CD4-positive, alpha-beta T cell treated with Interleukin-2 at 100 ng/mL for 4 hours (primary cell): ENCODE data around the gene PSMD6.

Experiments
- DNase-seq: peaks from one replicate; pipeline ENCODE4 v3.0.0-alpha.2; 2020; ENCODE audit warnings: low spot score

The PSMD6 gene

DNA sequence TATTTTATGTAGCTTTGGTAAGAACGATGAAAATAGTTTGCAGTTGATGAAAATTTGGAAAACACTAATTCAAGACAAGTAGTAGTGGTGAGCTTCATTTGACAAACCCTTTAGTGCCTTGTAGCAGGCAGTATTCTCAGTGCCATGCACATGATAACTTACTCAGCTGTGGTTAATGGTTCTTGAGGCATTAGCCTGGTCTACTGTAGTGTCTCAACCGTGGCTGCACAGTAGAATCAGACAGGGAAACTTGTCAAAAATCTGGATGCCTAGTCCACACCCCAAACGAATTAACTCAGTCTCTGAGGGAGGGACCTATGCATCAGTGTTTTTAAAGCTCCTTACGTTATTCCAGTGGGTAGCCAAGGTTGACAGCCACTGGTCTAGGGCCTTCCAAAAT is 45.4 kb downstream of the PSMD6 start:
- DNase-seq: peak; percentile 32

DNA sequence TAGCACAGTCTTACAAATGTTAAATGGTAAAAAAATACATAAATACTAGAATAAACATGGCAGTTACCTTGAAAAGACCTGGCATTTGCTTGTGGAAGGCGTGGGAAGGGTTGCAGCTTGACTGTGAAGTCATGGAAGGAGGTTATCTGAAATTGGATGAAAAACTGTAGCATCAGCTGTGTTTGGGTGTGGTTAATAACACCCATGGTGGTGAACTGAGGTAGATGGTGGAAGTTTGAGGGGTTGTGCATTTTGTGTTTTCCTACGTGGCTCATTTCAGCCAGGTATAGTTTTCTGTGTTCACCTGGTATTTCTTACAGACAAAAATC is 46.5 kb downstream of the PSMD6 start:
- no peak for DNase-seq

DNA sequence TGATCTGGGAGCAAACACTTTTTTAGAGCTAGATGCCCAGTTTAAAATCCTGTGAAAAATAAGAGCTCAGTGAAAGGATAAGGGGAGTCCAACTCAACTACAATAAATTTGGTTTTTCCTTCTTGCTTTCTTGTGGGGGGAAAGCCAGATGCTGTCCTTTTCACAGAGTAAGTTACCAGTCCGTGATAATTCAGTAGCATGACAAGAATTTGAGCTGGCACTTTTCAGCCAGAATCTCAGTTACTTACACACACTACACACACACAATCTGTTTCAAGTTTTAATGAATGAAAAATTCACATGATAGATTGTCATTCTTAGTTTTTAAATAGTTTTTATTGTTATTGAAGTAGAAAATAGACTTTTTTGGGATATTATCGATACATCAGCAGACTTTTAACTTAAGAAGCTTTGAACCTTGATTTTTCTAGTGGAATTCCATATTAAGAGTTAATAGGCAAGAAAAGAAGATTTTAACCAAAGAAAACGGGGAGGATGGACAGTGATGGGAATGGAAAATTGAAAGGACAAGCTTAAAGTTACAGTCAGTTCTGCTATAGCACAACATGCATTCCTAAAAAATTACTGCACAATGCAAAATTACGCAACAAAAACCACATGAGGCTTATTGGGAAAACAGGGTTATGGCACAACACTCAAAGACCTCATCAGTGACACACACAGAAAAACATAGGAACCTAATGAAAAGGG is 47.0 kb downstream of the PSMD6 start:
- DNase-seq: no peak

DNA sequence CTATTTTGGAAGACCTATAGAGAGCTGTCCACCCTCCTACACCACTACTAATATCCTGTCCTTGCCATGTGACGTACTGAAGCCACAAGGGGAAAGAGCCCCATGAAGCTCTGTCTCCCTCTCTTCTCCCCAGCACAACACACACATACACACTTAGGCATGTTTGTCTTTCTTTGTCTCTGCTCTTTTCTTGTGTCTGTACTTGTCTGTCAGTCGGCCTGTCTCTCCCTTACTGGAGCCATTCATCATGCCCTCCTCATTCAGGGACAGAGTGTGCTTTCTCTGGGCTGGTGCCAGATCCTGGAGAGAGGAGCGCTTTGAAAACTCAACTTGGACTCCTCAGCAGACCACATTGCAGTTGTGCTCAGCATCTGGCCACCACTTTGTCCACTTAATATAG is 47.6 kb downstream of the PSMD6 start:
- DNase-seq: no peak

DNA sequence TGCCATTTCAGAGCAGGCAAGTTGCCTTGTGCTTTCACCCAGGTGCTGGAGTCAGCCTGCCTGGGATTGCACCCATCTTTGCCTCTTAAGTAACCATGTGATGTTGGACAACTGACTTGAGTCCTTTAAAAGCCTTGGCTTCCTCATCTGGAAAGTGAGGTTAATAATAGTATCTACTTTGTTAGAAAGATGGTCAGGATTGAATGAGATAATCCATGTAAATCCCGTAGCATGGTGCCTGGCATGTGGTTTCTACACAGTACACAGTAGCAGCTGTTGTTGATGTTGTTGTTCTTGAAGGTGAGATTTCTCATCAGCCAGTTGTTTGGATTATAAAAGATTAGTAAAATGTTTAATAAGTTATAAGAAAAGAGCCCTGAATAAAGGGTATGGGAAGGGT is 48.8 kb downstream of the PSMD6 start:
- no peak for DNase-seq

DNA sequence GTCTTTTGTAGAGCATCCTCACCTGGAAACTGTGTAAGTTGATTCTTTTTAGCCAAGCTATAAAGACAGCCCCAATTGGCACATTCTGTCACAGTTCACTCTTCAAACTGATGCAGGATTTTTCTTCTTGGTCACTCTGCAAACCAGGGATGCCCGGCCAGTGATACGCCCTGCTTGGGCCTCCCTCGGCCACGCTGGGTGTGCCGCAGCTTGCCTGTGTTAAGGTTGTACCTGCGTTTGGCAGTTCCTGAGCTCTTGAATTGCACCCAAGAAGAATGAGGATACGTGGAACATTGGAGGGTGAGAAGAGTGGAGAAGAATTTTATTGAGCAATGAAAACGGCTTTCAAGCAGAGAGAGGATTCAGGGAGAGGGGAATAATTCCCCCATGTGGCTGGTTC is 49.9 kb downstream of the PSMD6 start:
- DNase-seq: no peak

DNA sequence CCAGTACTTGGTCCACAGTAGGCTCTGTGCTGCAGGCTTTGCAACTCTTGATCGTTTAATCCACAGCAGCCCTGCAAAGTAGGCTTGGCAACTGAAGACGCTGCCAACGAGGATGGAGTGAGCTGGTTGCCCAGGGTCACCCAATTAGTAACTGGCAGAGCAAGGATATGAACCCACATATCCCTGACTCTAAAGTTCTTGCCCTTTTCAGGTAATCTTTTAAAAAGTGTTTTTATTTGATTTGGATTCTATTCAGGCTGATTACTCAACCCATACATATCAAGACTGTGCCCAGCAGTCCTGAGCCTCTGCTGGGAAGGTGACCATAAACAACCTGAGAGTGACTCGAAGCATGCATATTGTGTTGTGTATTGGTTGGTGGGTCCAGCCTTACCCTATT is 50.3 kb downstream of the PSMD6 start:
- no peak for DNase-seq

DNA sequence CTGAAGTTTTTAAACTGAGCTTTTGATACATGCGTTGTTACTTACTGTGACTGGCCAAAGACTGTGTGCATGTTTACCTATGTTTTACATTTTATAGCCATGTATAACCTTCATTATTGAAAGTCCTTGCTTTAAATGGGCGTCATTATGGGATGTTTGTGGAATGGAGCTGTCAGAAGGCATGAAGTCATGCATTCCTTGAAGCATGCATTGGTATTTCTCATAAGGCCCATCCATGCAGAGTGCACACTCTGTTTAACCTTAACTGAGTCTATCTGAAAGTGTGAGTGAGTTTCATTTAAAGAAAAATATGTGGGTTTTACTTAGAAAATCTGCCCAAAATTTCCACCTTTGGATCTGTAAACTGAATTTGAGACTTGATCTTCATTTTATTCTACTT is 51.1 kb downstream of the PSMD6 start:
- no peak for DNase-seq

DNA sequence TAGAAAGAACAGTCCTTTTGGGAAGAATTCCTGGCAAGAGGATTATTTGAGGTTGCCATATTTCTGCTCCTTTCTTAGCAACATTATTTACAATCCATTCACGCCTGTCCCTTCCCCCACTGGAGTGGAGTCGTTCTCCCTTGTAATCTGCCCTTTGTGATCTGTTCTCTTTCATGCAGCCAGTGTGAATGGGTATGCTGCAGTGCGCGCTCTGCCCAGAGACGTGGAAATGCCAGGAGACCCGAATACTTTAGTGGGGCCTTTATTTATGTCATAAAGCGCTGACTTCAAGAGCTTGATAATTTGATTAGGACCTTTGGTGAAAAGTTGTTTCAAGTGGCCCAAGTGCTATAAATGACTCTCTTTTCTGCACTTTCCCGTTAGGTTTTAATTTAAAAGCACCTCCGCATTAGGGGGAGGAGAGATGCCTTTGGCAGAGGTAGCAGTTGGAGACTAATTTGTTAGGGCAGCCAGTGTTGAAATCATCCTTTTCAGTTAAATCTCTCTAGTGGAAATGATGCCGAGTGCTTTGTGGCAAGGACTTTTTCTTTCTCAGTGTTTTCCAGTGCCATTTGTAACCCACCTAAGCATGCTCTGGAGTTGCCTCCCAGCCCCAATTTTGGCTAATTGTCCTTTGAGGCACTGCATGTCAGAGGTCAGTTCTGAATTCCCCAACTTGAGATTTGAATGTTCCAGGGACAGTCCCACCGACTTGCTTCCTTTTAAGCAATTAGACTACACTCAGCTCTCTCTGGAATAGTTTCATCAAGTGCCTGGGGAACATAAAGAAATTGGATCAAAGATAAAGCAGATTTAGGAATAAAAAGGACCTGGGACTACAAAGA is 52.4 kb downstream of the PSMD6 start:
- DNase-seq: no peak

DNA sequence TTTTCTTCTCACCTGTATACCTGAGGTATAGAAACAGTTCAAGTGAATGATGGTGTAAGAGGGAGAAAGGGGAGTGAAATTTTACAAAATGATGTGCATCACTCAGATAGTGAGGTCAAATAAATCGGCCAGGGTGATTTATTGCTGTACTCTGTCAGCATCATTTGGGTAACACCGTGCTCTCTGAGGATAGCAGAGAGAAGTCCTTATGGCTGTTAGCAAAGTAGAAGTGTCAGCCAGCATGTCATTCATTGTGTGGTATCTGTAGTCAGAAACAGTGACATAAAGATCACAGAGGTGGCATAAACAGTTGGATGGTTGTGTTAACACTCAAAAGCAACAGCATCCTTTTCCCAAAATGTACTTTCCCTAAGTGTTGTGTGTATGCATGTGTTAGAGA is 53.4 kb downstream of the PSMD6 start:
- DNase-seq: no peak

DNA sequence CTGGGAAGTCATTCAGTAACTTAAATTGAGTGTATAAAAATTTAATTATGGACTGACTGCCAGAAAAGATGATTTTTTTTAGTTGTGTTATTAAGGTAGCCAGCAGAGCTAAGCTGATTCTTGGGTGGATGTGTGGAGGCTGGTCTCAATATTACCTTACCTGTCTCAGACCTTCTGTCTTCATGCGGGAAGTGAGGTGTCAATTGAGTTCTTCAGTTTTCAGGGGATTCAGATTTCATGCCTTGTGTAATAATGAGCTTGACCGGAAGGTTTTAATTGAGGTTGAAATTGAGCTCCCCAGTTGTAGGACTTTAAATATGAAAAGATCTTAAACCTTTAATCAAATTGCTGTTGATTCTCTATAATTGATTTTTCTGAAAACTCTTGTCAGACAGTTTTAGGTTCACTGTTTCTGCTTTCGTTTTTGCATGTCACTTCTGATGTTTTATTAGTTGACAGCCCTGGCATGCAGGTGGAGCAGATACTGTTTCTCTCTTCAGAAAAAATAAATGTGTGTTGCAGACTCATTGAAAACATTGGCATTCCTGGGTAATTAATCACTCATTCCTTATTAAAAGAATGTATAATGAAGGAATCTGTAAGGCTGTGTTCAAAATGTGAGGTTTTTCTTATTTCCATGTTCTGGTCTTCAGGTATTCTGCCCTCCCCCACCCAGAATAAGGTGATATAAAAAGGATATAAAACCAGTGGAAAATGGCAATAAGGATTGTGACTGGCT is 54.5 kb downstream of the PSMD6 start:
- no peak for DNase-seq

DNA sequence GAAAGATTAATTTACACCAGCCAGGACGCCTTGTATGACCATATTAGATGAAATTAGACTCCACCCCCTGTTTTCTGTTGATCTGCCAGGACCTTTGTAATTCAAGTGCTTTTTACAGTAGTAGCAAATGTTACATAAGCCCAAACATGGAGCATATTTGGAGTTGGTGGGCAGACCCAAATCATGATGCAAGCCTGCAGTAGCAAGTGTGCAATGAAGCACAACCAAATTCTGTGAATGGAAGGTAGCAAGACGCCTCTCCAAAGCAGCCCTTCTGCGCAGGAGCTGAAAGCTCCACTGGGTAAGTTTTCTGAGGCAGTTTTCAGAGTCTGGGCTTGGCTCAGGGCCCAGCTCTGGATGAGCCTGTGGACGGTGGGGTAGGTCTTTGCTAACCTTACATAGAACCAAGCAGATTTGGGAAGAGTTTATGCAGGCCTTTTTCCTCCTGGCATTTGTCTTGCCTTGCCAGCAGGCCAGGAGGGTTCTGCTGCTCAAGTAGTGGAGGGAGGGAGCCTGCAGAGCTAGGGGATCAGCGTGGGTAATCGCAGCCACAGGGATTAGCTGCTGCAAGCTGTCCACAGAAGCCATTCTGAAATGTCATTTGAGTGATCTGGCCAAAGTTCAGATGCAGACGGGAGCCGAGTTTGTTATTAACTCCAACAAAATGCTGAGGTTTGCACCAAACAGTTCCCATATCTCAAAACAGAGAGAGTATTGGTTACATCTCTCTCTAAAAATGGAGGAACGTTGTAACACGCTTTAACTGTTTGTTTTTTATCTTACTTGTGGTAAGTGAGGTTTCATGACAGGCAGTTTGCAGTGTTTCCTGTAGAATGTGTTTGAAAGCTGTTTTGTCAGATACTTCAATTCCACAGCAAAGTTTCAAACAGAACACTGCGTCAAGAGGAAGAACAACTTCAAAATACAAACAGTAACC is 55.4 kb downstream of the PSMD6 start:
- peak; percentile 72 for DNase-seq

DNA sequence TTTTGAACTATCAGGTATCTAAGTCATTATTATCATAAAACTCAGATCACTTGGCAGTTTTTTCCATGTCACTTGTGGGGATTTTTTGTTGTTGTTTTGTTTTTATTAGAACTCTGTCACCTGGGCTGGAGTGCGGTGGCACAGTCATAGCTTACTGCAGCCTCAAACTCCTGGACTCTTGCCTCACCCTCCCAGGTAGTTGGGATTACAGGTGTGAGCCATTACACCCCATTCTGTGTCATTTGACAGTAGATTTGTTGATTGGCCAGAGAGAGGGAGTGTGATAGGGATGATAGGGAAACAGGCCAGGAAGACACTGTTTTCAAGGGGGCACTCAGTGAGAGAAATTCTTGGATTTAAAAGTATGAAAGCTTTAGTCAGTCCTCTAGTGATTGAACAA is 56.4 kb downstream of the PSMD6 start:
- DNase-seq: no peak

DNA sequence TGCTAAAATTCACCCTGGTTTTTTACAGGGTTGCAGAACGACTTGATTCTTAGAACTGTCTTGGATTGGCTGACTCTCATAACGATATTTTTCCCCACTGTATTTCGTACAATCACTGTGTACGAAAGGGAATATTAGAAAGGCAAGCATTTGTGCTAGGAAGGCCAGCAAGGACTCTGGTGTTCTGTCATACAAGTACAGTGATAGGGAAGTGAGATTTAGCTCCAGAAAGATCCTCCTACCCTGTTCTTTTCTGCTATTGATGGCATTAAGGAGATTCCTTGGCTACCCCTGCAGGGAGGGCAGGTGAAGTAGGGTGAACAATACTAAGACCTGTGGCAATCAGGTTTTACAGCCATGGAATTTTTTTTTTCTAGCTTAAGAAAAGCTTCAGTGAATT is 57.3 kb downstream of the PSMD6 start:
- no peak for DNase-seq

DNA sequence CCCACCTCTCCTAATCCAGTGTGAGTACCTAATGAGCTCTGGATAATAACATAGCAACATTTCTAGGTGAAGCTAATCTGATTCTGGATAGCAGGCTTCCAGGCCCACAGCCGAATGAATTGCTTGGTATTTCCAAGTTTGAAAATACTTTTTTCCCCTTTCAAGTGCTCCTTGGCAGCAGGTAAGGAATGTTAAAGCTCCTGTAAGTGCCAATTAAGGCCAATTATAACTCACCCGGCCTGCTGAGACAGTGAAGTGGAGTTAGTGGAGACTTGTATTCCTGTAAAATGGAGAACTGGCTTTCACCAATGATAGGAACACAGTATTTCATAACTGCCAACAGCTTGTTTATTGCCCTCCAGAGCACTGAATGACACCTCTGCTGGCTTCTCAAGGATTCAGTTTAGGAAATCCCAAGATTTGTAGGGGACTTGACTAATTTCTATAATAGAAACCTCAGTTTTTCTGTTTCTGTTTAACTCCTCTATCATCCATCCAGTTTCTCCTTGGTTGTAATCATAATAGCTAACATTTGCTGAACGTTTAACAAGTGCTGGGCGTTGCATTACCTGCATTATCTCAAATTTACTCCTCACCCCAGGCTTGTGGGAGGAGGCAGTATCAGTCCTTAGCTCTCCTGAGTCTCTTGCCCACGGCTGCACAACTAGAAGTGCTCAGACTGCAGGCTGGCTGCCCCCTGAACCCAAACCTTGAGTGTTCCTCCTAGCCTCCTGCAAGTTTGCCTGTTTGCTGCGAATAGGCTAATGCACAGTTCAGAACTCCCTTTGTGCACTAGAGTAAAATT is 58.4 kb downstream of the PSMD6 start:
- DNase-seq: no peak

DNA sequence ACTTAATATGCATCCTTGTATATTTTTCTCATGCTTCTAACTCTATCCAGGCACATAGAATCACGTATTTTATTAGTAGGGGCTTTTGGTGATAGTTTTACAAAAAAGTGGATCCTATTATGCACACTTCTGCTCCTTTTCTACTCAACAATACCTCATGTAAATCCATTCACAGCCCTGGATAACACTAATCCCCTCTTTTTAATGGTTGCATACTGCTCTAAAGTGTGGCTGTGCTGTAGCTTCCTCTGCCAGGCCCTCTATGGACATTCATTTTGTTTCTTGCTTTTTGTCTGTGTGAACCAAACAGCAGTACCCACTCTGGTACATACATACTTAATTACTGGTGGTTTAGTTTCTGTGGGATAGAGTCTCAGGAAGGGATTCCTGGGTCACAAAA is 59.8 kb downstream of the PSMD6 start:
- no peak for DNase-seq

DNA sequence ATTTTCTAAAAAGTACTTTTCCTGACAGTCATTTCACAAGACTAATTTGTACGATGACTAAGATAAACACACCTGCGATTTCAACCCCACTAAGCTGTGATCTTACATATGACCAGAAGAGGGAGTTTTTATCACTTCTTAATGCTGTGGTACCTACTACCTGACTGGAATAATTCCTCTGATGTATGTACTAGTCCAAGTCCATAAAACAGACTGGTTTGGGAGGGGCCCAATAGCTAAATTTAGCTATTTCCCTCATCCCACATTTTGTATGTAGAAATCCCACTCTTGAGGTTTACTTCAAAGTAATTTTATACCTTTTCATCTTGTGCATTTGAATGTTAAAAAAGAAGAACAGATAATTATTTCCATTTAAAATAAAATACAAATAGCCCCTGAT is 61.4 kb downstream of the PSMD6 start:
- DNase-seq: peak; percentile 81
